ENCODE measurements around the gene ZNF22.

DNA sequence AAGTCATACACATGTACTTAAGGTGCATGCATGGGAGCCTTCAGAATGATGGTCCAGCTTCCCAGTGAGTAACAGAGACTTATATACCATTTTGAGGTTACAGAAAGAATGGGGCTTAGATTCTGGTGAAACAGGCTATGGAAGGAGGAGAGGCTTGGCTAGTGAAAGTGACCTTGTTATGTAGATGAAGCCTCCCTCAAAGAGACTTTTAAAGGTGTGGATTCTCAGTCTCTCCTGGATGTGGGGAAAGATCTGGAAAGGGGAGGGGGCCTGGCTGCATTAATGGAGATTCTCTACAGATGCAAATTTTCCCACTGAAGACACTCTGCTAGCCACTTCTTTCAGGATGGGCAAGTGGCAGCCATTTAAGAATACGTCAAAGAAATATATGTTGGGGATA, 35.6 kb upstream of the ZNF22 start:
- no peak for TF ChIP-seq CTCF (IDR thresholded peaks at IDR 0.05; ENCODE audit: poor library complexity)
- TF ChIP-seq EZH2 (IDR thresholded peaks at IDR 0.05; ENCODE audit: borderline replicate concordance), result no peak
- TF ChIP-seq EZH2phosphoT487 (IDR thresholded peaks at IDR 0.05; ENCODE audit: low read depth, severe bottlenecking, unreplicated experiment), result no peak

Data from hepatocyte (in vitro differentiated cells).